T47D (cell line): ENCODE measurements around the gene MARCHF2.
"Not testable (repeated sequence)": the region's sequence is repeated elsewhere in the genome, so short reads cannot be mapped to it uniquely, and the experiment has no call there.

Source experiments
- DNase-seq, 2 experiments: peaks; one replicate each; pipeline versions ENCODE4 v3.0.0 to v3.0.0-alpha.2; 2011 to 2012; ENCODE audit warnings: low read depth in 1 of 2, low spot score in 1 of 2
- JUND ChIP-seq: IDR thresholded peaks from 2 replicates; pipeline ENCODE4 v1.6.1; 2012; ENCODE audit warnings: low read depth
- in situ Hi-C: cut with HindIII; loops from 2 replicates; pipeline ENCODE4 v1.10.0; 2016; ENCODE audit warnings: low sequenced_read_pairs, low pct_unique_long_range_greater_than_20kb

Gene MARCHF2

DNA sequence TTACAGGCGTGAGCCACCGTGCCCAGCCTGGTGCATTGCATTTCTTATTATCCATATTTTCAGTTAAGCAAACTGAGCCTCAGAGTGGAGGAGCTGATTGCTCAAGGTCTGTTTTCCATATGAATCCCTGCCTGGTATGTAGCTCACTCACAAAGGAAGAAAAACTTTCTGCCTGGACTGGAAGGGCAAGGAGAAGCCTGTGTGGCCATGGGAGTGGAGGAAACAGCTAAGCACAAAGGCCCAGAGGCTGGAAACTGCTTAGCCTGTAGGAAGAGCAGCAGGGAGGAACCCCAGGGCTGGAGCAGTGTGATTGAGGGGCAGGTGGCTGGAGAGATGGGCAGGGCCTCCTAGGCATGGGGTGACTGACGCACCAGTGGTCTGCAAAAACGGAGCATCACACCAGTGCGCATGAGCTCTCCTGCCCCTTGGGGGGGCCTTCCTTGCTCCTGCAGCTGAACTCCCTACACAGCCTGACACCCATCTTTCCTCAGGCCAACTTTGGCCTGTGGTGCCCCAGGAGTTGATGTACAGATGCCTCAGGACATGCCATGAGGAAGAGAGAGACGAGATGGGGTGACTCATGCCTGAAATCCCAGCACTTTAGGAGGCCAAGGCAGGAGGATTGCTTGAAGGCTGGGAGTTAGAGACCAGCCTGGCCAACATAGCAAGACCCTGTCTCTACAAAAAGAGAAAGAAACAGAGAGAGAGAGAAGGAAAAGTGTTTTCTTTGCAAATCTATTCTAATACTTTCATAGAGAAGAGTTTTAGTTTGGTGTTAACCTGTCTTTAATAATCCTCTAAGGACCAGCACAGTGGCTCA, 28.8 kb downstream of the MARCHF2 start:
- in situ Hi-C loops: no loop called here
- DNase-seq: no peak
- TF ChIP-seq JUND: no peak

GRCh38 chr19:8444140-8444676, 31.1 kb downstream of the MARCHF2 start:
- DNase-seq, in situ Hi-C loops: not testable (repeated sequence)

DNA sequence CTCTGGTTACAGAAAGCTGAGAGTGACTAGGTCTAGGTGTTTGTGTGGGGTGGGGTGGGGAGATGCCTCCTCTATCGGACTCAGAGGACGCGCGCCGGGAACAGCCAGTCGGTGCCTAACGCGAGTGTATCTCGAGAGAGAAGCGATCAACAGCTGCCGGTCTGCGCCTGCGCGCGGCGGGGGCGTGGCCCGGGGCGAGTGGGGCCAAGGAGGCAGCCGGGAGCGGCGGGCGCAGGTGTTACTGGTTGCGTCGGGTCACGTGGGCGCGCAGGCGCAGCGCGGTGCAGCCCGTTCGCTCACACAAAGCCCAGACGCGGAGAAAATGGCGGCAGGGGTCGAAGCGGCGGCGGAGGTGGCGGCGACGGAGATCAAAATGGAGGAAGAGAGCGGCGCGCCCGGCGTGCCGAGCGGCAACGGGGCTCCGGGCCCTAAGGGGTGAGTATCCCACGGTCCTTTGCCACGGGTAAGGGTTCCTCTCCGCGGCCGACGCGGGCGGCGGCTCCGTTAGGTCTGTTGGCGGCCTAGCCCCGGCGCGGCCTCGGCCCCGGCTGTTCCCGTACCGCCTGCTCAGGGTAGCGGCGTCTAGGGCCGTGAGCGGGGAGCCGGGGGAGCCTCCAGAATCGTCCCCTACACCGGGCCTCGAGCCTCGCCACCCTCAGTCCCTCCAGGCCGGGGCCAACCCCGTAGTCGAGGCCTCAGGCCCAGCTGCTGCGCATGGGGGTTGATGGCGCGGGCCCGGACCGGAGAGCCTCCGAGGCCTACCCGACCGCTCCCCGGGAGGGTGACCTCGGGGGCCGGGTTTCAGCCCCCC, 31.8 kb downstream of the MARCHF2 start, which contains the start of gene HNRNPM:
HNRNPM (plus strand) TSS at position 299 of the 811 bp plus-strand sequence; CDS start at position 323, 24 bp downstream.
- DNase-seq: peak; percentile 82 to 96
- in situ Hi-C loops: no loop called here
- TF ChIP-seq JUND: no peak

GRCh38 chr19:8445488-8446001, 32.4 kb downstream of the MARCHF2 start:
- peak in 1 of 2 experiments; percentile 55 for DNase-seq
- TF ChIP-seq JUND: no peak
- in situ Hi-C loops: no loop called here

GRCh38 chr19:8446061-8446709, 33.1 kb downstream of the MARCHF2 start:
- no peak for TF ChIP-seq JUND
- no peak for DNase-seq
- in situ Hi-C loops: no loop called here

DNA sequence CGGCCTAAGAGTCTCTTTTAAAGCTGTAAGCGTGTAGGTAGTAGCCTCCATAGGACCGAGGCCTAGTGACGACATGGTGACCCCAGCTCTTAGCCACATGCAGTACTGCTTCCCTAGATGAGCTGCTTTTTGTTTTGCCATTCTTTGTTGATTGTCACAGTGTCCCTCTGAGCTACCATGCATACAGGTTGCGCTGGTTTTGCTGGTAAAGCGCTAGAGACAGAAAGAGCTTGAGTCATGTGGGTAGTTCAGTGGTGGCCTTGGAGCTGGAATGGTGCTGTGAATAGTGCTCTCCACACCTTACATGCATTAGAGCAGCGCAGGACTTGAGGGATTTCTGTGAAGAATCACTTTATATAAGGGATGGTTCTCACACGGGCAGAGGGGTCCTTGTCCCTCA, 36.7 kb downstream of the MARCHF2 start:
- DNase-seq: peak in 1 of 2 experiments; percentile 89
- in situ Hi-C loops: no loop called here
- TF ChIP-seq JUND: no peak

DNA sequence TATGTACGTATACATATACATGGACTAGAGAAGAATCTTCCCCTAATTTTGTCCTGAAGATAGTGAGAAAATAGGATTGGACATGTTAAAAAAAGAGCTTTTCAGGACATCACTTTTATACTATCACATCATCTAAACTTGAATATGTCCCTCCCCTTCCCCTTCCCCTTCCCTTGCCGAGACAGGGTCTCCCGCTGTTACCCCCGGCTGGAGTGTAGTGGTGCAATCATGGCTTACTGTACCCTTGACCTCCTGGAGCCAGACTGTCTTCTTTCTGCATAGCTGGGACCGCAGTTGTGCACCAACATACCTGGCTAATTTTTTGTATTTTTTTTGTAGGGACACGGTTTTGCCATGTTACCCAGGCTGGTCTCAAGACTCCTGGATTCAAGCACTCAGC, 38.3 kb downstream of the MARCHF2 start:
- DNase-seq: no peak
- in situ Hi-C loops: no loop called here
- no peak for TF ChIP-seq JUND

- in situ Hi-C loops: no loop called here
- no peak for TF ChIP-seq JUND
- DNase-seq: no peak
Measured at GRCh38 chr19:8451885-8452284, 38.8 kb downstream of the MARCHF2 start.

DNA sequence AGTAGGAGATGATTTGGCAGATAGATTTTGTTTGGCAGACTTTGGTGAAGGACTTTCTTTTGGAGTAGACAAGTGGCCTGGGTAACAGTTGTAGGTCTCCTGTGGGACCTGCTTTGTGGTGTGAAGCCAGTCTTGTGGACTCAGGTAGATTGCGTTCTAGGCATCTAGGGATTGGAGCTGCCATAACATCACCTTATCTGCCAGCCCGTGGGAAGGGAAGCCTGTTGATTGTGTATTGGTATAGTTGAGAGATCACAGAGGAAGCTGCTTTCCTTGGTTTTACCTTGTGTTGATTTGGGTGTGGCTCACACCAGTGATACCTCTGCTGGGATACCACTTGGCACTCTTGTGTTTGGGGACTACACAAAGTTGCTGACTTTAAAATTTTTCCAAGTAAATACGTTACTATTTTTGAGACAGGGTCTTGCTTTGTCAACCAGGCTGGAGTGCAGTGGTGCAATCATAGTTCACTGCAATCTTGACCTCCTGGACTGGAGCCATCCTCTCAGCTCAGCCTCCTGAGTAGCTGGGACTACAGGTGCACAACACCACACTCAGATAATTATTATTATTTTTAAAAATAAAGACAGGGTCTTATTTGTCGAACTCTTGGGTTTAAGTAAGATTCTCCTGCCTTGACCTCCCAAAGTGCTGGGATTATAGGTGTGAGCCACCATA, 39.5 kb downstream of the MARCHF2 start:
- no peak for DNase-seq
- TF ChIP-seq JUND: no peak
- in situ Hi-C loops: no loop called here

GRCh38 chr19:8453616-8454015, 40.5 kb downstream of the MARCHF2 start:
- DNase-seq: no peak
- TF ChIP-seq JUND: no peak
- in situ Hi-C loops: no loop called here

GRCh38 chr19:8454218-8454617, 41.1 kb downstream of the MARCHF2 start:
- DNase-seq: no peak
- TF ChIP-seq JUND: no peak
- in situ Hi-C loops: no loop called here

DNA sequence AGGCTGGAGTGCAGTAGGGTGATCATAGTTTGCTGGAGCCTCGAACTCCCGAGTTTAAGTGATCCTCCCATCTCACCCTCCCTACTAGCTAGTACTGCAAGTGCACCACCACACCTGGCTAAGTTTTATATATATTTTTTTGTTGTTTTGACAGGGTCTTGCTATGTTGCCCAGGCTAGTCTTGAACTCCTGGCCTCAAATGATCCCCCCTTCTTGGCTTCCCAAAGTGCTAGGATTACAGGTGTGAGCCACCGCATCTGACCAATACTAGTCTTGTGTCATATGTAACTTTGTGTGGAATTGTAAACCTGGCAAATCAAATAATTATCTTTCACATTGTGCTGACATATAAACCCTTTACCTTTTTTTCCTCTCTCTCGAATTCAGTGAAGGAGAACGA, 41.9 kb downstream of the MARCHF2 start:
- TF ChIP-seq JUND: no peak
- DNase-seq: no peak
- in situ Hi-C loops: no loop called here
